AG09309 (cell line): ENCODE results near the gene KRT33B.
"Not testable (repeated sequence)": the region's sequence is repeated elsewhere in the genome, so short reads cannot be mapped to it uniquely, and the experiment has no call there.

Experiments used
- DNase-seq: peaks from one replicate; pipeline ENCODE4 v3.0.0-alpha.2; 2010; ENCODE audit warnings: low read depth
- H3K4me3 ChIP-seq: 2 replicates; pipeline ENCODE4 v1.5.1; 2011; ENCODE audit warnings: mild to moderate bottlenecking, low read depth, low read length, moderate library complexity; ENCODE audit not compliant: control insufficient read depth
- CTCF ChIP-seq: IDR thresholded peaks from 2 replicates; pipeline ENCODE4 v1.5.1; 2011; ENCODE audit warnings: mild to moderate bottlenecking, low read depth, low read length, inconsistent platforms; ENCODE audit not compliant: insufficient read depth, control insufficient read depth; ENCODE audit errors: missing control alignments

KRT33B gene

GRCh38 chr17:41347869-41348760, 21.5 kb downstream of the KRT33B start:
- H3K4me3 ChIP-seq, result no peak overlapping the region
- DNase-seq, result no peak
- no peak for TF ChIP-seq CTCF

GRCh38 chr17:41346421-41346820, 23.2 kb downstream of the KRT33B start:
- not testable (repeated sequence) for H3K4me3 ChIP-seq, DNase-seq

DNA sequence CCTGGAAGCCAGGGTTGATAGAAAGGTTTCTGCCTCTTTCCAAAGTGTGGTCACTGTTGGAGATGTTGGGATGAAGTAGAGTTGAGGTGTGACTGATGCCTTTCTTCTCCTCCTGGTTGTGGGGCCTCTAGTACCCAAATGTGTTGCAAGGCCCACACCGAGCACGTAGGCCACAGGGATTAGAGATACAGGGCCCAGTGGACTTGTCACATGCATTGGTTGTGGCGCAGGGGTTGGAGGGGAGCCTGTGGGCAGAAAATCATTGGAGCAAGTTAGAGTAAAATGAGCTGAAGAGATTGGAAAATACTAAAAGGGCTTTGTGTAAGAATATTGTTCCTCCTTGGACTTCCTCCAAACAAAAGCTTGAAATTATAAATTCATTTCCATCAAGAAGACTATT, 23.6 kb downstream of the KRT33B start:
- H3K4me3 ChIP-seq, result no peak overlapping the region
- no peak for TF ChIP-seq CTCF
- DNase-seq, result no peak

DNA sequence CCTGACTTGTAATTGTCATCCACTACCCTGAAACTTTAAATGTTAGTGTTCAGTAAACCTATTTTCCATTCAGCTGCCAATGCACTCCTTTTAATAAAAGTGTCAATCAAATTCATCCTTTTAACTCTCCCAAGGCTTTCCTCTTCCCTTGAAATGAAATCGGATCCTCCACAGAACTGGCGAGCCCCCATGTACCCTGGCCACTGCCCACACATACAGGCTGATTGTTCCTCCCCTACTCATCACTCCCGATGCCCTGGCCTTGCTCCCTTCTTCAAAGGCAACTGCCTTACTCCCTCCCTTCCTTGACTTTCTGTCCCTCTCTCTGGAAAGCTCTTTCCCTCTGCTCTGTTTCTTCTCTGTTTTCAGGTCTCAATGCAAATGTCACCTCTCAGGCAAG, 26.6 kb downstream of the KRT33B start:
- H3K4me3 ChIP-seq, result no peak overlapping the region
- TF ChIP-seq CTCF, result no peak
- DNase-seq, result no peak

GRCh38 chr17:41340934-41341861, 28.4 kb downstream of the KRT33B start:
- no peak for DNase-seq
- TF ChIP-seq CTCF, result no peak
- H3K4me3 ChIP-seq, result no peak overlapping the region

- H3K4me3 ChIP-seq, result no peak overlapping the region
- DNase-seq, result no peak
- no peak for TF ChIP-seq CTCF
Observed at GRCh38 chr17:41340494-41340893, 29.1 kb downstream of the KRT33B start.
